Adrenal gland (tissue), 5 donors: ENCODE measurements around the gene WEE1.

ENCODE experiments used
- CTCF ChIP-seq, 6 experiments: fragments of 450-650 bp in 4 of 6; fragments of 200-600 bp in 2 of 6; sonication (generic) in 1 of 6; IDR thresholded peaks; 1 replicate in 5 of 6; 2 replicates in 1 of 6; pipeline versions ENCODE4 v1.5.1 to v1.8.0; 2016 to 2021; ENCODE audit warnings: antibody characterized with exemption in 6 of 6, mild to moderate bottlenecking in 2 of 6, moderate library complexity in 1 of 6
- POLR2A ChIP-seq, 2 donors: fragments of 450-650 bp; IDR thresholded peaks; one replicate each; pipeline ENCODE4 v1.6.1; 2017; ENCODE audit warnings: antibody characterized with exemption in 2 of 2, mild to moderate bottlenecking in 2 of 2, moderate library complexity in 1 of 2
- donor health status: DM: no; HTN: no; CAD: no.

GRCh38 chr11:9525116-9525515 lies 48.4 kb upstream of the WEE1 start:
- no peak for TF ChIP-seq CTCF (IDR thresholded peaks at IDR 0.05)
- TF ChIP-seq POLR2A (IDR thresholded peaks at IDR 0.05): no peak
